Uterus (tissue), 4 donors: ENCODE results near the gene ST8SIA1. TPM values are rescaled to one million over a fixed set of nuclear protein-coding genes. Genes with fewer than 3 reads are reported as not detected.

Experiments used
- DNase-seq, 2 donors: peaks; one replicate each; pipeline ENCODE4 v3.0.0-alpha.2; 2019 to 2020
- H3K27ac ChIP-seq, 2 donors: fragments of 200-600 bp; sonication (generic); 1 replicate in 1 of 2; 2 replicates in 1 of 2; pipeline ENCODE4 v1.5.1; 2016 to 2018
- H3K27me3 ChIP-seq, 2 donors: fragments of 200-600 bp; sonication (generic); one replicate each; pipeline ENCODE4 v1.5.1; 2018 to 2019; ENCODE audit warnings: control low read depth in 1 of 2
- H3K36me3 ChIP-seq, 2 donors: fragments of 200-600 bp; sonication (generic); one replicate each; pipeline ENCODE4 v1.5.1; 2019; ENCODE audit warnings: control low read depth in 1 of 2
- H3K4me1 ChIP-seq, 2 donors: fragments of 200-600 bp; sonication (generic); one replicate each; pipeline ENCODE4 v1.5.1; 2018 to 2019; ENCODE audit warnings: control low read depth in 1 of 2
- H3K4me3 ChIP-seq, 2 donors: fragments of 200-600 bp; sonication (generic); 1 replicate in 1 of 2; 2 replicates in 1 of 2; pipeline ENCODE4 v1.5.1; 2018 to 2019; ENCODE audit warnings: mild to moderate bottlenecking in 1 of 2
- H3K9me3 ChIP-seq, 2 donors: fragments of 200-600 bp; sonication (generic); one replicate each; pipeline ENCODE4 v1.5.1; 2019; ENCODE audit warnings: control low read depth in 1 of 2
- POLR2A ChIP-seq, 2 donors: fragments of 450-650 bp; IDR thresholded peaks; one replicate each; pipeline ENCODE4 v1.6.1; 2016; ENCODE audit warnings: antibody characterized with exemption in 2 of 2, mild to moderate bottlenecking in 1 of 2, moderate library complexity in 1 of 2
- intact Hi-C: fragments of 100-400 bp; cut with DNase I; formaldehyde crosslinking; loops from one replicate; pipeline ENCODE4 v1.15.1; 2023; ENCODE audit warnings: low total_unique reads
- total RNA-seq, 4 donors: library from RNA; depleted of rRNA in 3 of 4; stranded (reverse); fragments of >200 nt in 3 of 4; gene quantifications; one replicate each; pipeline versions ENCODE4 v1.1.0 to v1.2.4, GENCODE V29; 2014 to 2023
- TF ChIP-seq, protein P1 (sequence below), 4 experiments: fragments of 200-600 bp in 2 of 4; fragments of 450-650 bp in 2 of 4; sonication (generic) in 2 of 4; IDR thresholded peaks; one replicate each; pipeline ENCODE4 v1.5.1; 2016 to 2019; ENCODE audit warnings: antibody characterized with exemption in 4 of 4, mild to moderate bottlenecking in 2 of 4, moderate library complexity in 1 of 4
- donor health status: DM: yes; HTN: yes; CAD: no.

ST8SIA1 gene
- total RNA-seq, 4 donors from 2014 or later, result 7.8 to 14.6 (median 9.9) TPM

- Histone ChIP-seq H3K4me1 (no peaks in the 10 kb centered on the region), H3K9me3 (no peaks in the 10 kb centered on the region), H3K36me3 (no peaks in the 10 kb centered on the region), H3K4me3 (no peak overlapping the region), H3K27me3 (no peaks in the 10 kb centered on the region), H3K27ac (no peak overlapping the region)
- TF ChIP-seq, protein P1, sequence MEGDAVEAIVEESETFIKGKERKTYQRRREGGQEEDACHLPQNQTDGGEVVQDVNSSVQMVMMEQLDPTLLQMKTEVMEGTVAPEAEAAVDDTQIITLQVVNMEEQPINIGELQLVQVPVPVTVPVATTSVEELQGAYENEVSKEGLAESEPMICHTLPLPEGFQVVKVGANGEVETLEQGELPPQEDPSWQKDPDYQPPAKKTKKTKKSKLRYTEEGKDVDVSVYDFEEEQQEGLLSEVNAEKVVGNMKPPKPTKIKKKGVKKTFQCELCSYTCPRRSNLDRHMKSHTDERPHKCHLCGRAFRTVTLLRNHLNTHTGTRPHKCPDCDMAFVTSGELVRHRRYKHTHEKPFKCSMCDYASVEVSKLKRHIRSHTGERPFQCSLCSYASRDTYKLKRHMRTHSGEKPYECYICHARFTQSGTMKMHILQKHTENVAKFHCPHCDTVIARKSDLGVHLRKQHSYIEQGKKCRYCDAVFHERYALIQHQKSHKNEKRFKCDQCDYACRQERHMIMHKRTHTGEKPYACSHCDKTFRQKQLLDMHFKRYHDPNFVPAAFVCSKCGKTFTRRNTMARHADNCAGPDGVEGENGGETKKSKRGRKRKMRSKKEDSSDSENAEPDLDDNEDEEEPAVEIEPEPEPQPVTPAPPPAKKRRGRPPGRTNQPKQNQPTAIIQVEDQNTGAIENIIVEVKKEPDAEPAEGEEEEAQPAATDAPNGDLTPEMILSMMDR (IDR thresholded peaks at IDR 0.05), result no peak
- no peak for TF ChIP-seq POLR2A (IDR thresholded peaks at IDR 0.05)
- no peak for DNase-seq
- intact Hi-C loops, result no loop called here
These were observed 153.8 kb downstream of the ST8SIA1 start for GRCh38 chr12:22180705-22181104.

- Histone ChIP-seq H3K4me3 (no peak overlapping the region), H3K27me3 (no peaks in the 10 kb centered on the region), H3K4me1 (no peaks in the 10 kb centered on the region), H3K27ac (no peak overlapping the region), H3K36me3 (no peaks in the 10 kb centered on the region), H3K9me3 (no peaks in the 10 kb centered on the region)
- no peak for DNase-seq
- intact Hi-C loops, result no loop called here
- no peak for TF ChIP-seq POLR2A (IDR thresholded peaks at IDR 0.05)
- TF ChIP-seq, protein P1 (IDR thresholded peaks at IDR 0.05), result no peak
These were observed 161.3 kb downstream of the ST8SIA1 start for GRCh38 chr12:22173177-22173576.

GRCh38 chr12:22172501-22172900 is 162.0 kb downstream of the ST8SIA1 start:
- no peaks in the 10 kb centered on the region for H3K36me3 ChIP-seq
- DNase-seq, result no peak
- intact Hi-C loops, result no loop called here

GRCh38 chr12:22169376-22169775 is 165.1 kb downstream of the ST8SIA1 start:
- Histone ChIP-seq H3K27ac (no peak overlapping the region), H3K4me3 (no peak overlapping the region), H3K36me3 (no peaks in the 10 kb centered on the region), H3K9me3 (no peaks in the 10 kb centered on the region), H3K27me3 (no peaks in the 10 kb centered on the region), H3K4me1 (no peaks in the 10 kb centered on the region)
- DNase-seq, result no peak
- intact Hi-C loops, result no loop called here
- TF ChIP-seq, protein P1 (IDR thresholded peaks at IDR 0.05), result no peak
- TF ChIP-seq POLR2A (IDR thresholded peaks at IDR 0.05), result no peak

More at GRCh38 chr12:22172501-22172900, 162.0 kb downstream of the ST8SIA1 start:
- Histone ChIP-seq H3K4me3 (no peak overlapping the region), H3K9me3 (no peaks in the 10 kb centered on the region), H3K4me1 (no peaks in the 10 kb centered on the region), H3K27me3 (no peaks in the 10 kb centered on the region), H3K27ac (no peak overlapping the region)
- no peak for TF ChIP-seq POLR2A (IDR thresholded peaks at IDR 0.05)
- TF ChIP-seq, protein P1 (IDR thresholded peaks at IDR 0.05), result no peak

DNA sequence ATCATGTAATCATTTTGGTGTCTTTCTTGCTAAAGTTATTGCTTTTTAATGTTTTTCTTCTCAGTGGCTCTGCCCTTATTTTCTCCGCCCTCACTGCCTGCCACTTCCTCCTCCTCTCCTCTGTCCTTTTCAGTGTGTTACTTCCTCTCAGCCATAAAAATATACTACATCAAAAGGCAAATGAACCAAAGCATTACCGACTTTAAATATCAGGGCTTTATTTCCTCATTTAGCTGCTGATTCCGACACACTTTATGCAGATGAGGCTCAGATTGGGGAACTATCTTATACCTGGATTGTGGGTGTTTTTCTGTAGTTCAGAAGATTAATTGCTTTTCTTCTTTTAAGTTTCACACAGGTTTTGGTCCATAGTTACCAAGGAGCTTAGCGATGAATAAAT is 170.4 kb downstream of the ST8SIA1 start:
- Histone ChIP-seq H3K27me3 (no peaks in the 10 kb centered on the region), H3K4me1 (no peaks in the 10 kb centered on the region), H3K27ac (no peak overlapping the region), H3K36me3 (no peaks in the 10 kb centered on the region), H3K9me3 (no peaks in the 10 kb centered on the region), H3K4me3 (no peak overlapping the region)
- DNase-seq, result no peak
- intact Hi-C loops, result no loop called here
- TF ChIP-seq POLR2A (IDR thresholded peaks at IDR 0.05), result no peak
- TF ChIP-seq, protein P1 (IDR thresholded peaks at IDR 0.05), result no peak
